ENCODE results near the gene ABHD8. TPM values are rescaled to one million over a fixed set of nuclear protein-coding genes. Genes with fewer than 3 reads are reported as not detected.
A peak's percentile ranks its signal among the peaks of the same experiment; 100 is the strongest.

The ABHD8 gene
- total and polyA plus RNA-seq, 3 donors from 2014 or later, result 27.1 to 70.7 (median 49.1) TPM

GRCh38 chr19:17330262-17331044, 27.2 kb upstream of the ABHD8 start:
- DNase-seq, result no peak
- intact Hi-C loops (cut with DNase I; ENCODE audit: low total_unique reads), result no loop called here
- WGBS, 2 donors, result 57 to 78% methylated on average over 20 to 24 of the region's 24 CpGs
- Histone ChIP-seq H3K36me3 (ENCODE audit: low read depth, missing control alignments) (no peaks in the 10 kb centered on the region), H3K27me3 (no peaks in the 10 kb centered on the region), H3K4me3 (no peak overlapping the region), H3K9me3 (no peaks in the 10 kb centered on the region), H3K4me1 (peaks cover 32% of the 10 kb centered on the region), H3K27ac (no peak overlapping the region)
- TF ChIP-seq CTCF (IDR thresholded peaks at IDR 0.05), result no peak
- TF ChIP-seq POLR2A (IDR thresholded peaks at IDR 0.05), result no peak

GRCh38 chr19:17329366-17330261, 26.4 kb upstream of the ABHD8 start:
- intact Hi-C loops (cut with DNase I; ENCODE audit: low total_unique reads), result no loop called here
- Histone ChIP-seq H3K27me3 (no peaks in the 10 kb centered on the region), H3K36me3 (ENCODE audit: low read depth, missing control alignments) (no peaks in the 10 kb centered on the region), H3K4me1 (peaks cover 27% of the 10 kb centered on the region), H3K9me3 (no peaks in the 10 kb centered on the region), H3K27ac (no peak overlapping the region), H3K4me3 (peak overlapping the region in 1 of 2 donors; percentile 9)
- DNase-seq, result no peak
- no peak for TF ChIP-seq POLR2A (IDR thresholded peaks at IDR 0.05)
- TF ChIP-seq CTCF (IDR thresholded peaks at IDR 0.05), result no peak
- 56 to 71% methylated on average over 39 to 51 of the region's 51 CpGs for WGBS, 2 donors

- H3K9me3 ChIP-seq, result no peaks in the 10 kb centered on the region
- peak overlapping the region in 1 of 2 donors; percentile 25 for H3K27ac ChIP-seq
- DNase-seq, result no peak
- H3K4me3 ChIP-seq, result peak overlapping the region; percentile 18 to 47
- no peaks in the 10 kb centered on the region for H3K36me3 ChIP-seq (ENCODE audit: low read depth, missing control alignments)
- 28 to 41% methylated on average over 14 to 76 of the region's 94 CpGs for WGBS, 2 donors
- intact Hi-C loops (cut with DNase I; ENCODE audit: low total_unique reads), result no loop called here
- no peak for TF ChIP-seq CTCF (IDR thresholded peaks at IDR 0.05)
- TF ChIP-seq POLR2A (IDR thresholded peaks at IDR 0.05), result no peak
- peaks cover 24% of the 10 kb centered on the region for H3K4me1 ChIP-seq
- H3K27me3 ChIP-seq, result no peaks in the 10 kb centered on the region
These were observed 25.5 kb upstream of the ABHD8 start for GRCh38 chr19:17328517-17329365.

- peaks cover 24% of the 10 kb centered on the region for H3K4me1 ChIP-seq
- intact Hi-C loops (cut with DNase I; ENCODE audit: low total_unique reads), result no loop called here
- peak overlapping the region; percentile 5 to 25 for H3K27ac ChIP-seq
- H3K4me3 ChIP-seq, result peak overlapping the region; percentile 18 to 47
- H3K27me3 ChIP-seq, result no peaks in the 10 kb centered on the region
- no peaks in the 10 kb centered on the region for H3K36me3 ChIP-seq (ENCODE audit: low read depth, missing control alignments)
- H3K9me3 ChIP-seq, result no peaks in the 10 kb centered on the region
- DNase-seq, result peak; percentile 89
- no peak for TF ChIP-seq POLR2A (IDR thresholded peaks at IDR 0.05)
- TF ChIP-seq CTCF (IDR thresholded peaks at IDR 0.05), result peak in 2 of 3 experiments; percentile 29 to 38
- WGBS, 2 donors, result 20 to 42% methylated on average over 4 to 64 of the region's 64 CpGs
These were observed 24.7 kb upstream of the ABHD8 start for GRCh38 chr19:17327654-17328516.

Data from testis (tissue), 3 donors.